GM21825 (cell line): ENCODE measurements around the gene QSOX2.

ENCODE experiments used
- ATAC-seq: cut with Tn5 transposase; IDR thresholded peaks from one replicate; pipeline ENCODE4 v1.9.1; 2021; ENCODE audit warnings: mild to moderate bottlenecking, moderate library complexity; ENCODE audit not compliant: unreplicated experiment

QSOX2 gene

DNA sequence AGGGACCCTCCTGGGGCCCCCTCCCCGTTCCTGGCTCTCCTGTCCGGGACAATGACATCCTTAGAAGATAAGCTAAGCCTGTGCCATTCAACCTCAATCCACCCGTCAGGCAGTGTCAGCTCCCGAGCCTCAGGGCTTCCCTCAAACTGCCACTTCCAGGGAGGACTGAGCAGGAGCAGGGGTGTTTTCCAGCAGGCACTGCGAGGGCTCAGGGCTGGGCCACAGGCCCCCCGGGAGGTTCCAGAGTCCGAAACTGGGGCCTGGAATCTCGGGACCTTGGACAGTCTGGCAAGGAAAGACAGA, 66.9 kb downstream of the QSOX2 start:
- no peak for ATAC-seq

DNA sequence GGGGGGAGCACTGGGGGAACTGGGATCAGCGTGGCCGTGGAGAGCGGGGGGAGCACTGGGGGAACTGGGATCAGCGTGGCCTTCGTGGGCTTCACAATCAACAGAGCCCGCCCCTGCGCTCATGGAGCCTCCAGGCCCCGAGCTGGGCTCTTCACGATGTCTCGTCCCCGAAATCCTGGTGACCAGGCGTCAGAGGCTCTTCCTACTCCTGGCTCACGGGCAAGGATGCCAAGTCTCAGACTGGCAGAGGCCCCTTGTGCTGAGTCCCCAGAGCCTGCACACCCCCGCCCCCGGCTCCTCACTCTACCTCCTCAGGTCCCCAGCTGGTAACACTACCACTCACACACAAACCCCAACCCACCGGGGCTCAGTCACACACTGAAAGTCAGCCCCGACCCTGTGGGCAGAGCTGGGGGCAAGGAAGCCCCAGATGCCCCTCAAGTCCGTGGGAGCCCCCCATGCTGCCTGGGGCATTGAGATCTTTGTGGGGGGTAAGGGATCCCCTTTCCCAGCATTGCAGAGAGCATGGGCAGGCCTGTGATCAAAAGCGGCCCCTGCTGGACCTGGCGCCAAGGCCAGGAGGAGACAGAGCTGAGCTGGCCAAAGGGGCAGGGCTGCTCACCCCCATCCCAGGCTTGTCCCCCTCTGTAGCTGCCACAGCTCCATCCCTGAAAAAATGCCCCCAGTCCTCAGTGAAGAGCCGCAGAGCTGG, 67.4 kb downstream of the QSOX2 start:
- no peak for ATAC-seq

DNA sequence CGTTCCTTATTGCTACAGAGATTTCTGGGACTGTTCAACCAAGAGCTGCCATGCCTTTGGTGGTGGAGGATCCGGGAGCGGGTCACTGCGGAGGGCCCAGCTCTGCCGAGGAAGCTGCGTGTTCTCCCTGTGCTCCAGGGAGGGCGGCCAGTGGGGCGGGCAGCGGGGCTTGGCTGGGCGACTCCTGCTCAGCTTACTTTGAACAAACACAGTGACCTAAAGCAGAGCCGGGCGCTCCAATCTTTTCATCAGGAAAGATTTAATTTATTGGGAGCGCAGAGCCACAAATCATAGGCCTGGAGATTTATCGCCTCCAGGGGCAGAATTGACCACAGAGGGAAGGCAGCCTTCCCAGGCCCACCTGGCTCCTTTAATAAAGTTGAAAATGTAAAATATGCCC, 68.4 kb downstream of the QSOX2 start:
- ATAC-seq = no peak

DNA sequence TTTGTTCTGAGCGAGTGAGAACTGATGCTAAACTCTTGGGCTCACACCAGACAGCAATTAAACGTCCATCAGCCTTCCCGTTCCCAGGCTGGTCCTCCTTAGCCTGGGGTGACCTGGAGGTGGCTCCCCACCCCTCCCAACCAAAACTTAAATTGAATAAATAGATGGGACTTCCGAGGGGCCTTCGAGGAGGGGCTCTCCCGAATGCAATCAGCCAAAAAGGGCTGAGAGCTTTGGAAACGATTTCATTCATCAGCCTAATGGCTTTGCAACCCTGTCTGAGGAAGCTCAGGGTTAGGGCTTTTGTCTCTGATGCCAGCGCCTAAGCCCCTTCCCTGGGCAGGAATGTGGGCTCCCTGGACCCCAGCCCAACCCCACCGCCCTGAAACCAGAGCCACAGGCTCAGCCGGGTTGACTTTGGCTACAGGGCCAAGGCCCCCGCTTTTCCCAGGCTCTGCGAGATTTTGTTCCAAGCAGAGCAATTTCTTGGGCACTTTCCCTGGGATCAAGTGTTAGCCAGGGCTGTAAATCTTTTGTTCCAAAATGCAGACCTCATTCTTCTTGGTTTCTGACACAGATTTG, 69.9 kb downstream of the QSOX2 start:
- ATAC-seq = no peak

DNA sequence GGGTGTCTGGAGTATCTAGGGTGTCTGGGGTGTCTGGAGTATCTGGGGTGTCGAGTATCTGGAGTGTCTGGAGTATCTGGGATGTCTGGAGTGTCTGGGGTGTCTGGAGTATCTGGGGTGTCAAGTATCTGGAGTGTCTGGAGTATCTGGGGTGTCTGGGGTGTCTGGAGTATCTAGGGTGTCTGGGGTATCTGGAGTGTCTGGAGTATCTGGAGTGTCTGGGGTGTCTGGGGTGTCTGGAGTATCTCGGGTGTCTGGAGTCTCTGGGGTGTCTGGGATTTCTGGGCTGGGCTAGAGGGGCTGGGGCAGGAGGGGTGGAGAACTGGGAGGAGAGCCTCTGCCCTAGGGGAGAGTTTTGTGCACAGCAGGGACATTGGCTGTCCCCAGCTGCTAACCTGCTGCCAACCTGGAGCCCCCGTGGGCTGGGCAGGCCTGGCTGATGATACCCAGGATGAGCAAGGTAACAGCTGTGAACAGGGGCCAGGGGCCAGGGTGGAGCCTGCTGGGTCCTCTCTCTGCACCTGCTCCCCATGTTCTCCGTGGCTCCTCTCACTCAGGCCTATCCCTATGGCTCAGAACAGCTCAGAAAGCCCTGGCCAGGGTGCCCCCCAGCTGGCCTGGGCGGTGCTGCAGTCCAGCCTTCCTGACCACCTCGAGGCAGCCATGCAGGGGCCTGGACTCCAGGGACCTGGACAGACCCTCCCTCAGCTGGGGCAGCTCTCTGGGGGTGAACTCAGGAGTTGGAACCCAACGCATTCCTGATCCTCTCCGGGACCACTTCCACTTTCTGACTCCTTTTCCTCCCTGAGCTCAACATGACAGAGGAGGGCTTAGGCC, 70.6 kb downstream of the QSOX2 start:
- no peak for ATAC-seq

DNA sequence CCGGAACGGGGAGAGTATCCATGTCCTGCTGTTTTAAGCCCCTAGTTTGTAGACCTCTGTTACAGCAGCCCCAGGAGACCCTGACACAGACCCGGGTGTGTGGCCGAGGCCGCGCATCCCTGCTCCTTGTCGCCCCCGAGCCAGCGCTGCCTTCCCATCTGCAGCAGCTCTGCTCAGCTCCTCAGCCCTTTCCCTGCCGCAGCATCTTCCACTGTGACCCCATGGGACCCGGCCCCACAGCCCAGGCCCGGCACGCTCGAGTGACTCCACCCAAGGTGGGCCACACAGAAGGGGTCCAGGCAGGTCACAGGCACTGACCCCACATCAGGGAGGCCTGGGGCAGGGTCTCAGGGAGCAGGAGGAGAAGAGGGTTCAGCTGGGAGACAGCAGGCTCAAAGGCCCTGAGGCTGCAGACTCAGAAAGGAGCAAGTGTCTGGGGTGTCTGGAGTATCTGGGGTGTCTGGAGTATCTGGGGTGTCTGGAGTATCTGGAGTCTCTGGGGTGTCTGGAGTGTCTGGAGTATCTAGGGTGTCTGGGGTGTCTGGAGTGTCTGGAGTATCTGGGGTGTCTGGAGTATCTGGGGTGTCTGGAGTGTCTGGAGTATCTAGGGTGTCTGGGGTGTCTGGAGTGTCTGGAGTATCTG, 71.8 kb downstream of the QSOX2 start:
- no peak for ATAC-seq

DNA sequence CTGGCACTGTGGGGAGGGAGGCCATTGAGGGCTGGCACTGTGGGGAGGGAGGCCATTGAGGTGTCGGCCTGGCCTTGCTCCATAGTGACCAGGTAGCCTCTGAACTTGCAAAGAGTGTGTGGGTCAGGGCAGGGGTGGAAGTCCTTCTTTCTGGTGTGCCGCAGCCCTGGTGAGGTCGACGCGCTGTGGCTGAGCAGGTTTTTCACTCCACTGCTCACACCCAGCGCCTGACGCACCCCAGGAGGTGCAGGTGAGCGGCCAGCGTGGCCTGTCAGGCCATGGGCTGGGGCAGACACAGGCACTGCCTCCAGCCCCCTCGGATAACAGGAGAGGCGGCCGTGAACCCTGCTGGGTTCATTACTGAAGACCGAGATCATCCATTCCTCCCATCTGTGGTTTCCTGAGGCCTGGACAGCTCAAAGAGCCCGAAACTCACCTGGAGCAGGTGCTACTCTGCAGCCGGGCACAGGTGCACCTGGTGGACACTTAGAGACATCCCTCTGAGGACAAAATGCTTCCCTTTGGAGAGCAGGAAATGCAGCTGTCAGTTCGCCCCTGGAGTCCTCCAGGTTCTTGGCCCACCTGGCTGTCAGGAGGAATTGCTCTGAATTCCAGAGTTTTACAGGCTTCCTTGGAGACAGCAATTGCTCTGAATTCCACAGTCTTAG, 73.1 kb downstream of the QSOX2 start:
- no peak for ATAC-seq

DNA sequence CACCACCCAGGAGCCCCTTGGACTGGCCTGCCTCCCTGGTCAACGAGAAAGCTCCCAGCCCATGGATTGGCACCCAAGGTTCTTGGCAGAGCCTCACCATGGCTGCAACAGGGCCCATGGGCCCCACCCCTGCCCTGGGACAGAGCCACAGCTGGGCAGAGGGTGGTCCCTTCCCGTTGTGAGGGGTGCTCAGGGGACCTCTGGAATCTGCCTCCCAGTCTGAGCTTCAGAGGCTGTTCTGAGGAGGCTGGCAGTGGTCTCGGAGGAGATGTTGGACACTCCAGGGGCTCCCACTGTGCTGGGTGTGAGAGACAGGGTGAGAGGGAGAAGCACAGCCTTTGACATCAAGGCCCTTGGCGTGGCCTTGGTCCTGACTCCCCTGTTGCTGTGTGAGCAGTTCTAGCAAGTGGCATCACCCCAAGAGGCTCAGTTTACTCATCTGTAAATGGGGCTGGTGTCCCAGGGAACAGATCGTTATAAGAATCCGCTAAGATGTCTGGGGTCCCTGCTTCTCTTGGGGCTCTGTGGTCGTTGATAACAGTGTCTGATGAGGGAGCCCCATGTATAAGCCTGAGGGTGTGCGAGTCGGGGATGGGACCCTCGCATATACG, 73.7 kb downstream of the QSOX2 start:
- ATAC-seq = no peak

DNA sequence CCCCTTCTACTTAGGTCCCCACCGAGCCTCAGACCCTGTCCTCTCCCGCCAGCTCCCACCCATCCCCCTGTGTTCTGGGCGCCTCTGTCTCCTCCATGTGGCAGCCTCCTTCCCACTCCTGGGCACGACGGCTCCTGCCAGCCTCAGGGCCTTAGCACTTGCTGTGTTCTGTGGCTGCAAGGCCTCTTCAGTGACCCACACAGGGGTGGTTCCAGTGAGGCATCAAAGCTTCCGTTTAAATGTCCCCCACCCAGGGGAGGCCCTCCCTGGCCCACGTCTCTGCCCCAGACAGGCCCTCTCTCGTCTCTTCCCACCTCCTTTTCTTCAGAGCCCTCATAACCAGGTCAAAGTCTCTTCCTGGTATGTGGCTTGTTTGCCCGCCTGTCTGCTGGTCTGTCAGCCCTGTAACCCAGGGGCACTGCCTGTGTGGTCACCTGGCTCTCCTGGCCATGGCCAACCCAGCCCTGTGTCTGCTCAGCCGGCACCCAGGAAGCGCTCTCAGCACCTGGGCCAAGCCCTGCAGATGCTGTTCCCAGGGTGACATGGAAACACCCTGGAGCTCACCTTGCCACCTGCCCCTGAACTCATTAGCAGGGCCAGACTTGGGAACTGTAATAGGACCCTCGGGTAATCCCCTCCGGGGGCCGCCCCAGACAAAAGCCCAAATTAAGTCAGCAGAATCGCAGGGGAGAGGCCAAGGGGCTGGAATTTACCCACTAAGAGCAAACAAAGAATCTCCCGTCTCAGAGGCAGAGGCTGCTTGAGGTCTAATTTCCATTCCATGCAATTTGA, 74.4 kb downstream of the QSOX2 start:
- ATAC-seq = no peak

DNA sequence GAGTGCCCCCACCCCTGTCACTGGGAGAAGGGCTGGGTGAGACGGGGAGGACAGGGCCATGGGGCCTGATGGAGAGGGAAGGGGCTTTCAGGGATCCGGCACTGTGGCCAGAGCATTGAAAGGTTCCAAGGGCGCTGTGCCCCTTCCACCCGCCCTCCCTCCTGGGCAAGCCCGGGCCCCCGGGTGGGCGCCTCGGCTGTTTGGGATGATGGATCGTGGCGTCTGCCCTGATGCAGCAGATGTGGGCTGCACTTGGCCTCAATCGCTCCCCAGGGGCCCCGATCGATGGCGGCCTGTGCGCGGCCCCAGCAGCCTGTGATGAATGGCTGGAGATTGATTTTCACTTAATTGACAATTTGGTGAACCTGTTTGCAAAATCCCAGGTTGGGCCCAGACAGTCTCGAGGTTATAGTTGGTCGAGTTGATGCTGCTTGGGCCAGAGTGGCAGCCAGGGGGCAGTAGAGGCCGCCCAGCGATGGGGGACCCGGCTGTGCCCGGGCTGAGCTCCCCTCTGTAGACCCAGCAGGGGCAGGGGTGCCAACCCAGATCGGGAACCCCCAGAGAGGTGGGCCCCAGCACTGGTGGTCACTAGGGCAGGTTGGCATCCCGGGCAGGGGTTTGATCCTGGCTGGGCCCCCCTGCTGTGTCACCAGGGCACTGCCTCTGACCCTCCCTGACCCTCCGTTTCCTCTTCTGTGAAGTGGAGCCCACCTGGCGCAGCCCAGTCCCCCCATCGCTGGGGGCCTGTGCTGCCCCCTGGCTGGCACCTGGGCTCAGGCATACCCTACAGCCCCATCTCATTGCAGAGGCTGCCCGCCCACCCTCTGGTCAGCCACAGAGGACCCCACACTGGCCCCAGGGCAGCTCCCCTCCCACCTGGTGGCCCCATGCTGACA, 75.4 kb downstream of the QSOX2 start:
- ATAC-seq = no peak

DNA sequence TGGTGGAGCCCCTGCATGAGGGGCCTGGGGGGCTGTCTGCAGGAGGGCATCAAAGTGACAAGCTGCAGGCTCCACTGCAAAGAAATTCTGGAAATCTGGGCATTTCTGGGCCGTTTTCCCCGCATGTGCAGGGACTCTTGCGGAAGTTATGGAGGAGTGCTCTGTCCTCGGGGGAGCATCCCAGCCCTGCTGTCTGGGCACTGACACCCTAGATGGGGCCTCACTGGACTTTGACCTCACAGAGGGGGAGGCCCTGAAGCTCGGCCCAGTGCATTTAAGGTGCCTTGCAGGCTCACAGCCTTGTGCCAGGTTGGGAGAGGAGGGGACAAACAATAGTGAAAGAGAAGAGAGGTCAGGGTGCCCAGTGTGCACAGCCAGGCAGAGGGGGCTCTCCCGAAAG, 76.1 kb downstream of the QSOX2 start:
- ATAC-seq = no peak

DNA sequence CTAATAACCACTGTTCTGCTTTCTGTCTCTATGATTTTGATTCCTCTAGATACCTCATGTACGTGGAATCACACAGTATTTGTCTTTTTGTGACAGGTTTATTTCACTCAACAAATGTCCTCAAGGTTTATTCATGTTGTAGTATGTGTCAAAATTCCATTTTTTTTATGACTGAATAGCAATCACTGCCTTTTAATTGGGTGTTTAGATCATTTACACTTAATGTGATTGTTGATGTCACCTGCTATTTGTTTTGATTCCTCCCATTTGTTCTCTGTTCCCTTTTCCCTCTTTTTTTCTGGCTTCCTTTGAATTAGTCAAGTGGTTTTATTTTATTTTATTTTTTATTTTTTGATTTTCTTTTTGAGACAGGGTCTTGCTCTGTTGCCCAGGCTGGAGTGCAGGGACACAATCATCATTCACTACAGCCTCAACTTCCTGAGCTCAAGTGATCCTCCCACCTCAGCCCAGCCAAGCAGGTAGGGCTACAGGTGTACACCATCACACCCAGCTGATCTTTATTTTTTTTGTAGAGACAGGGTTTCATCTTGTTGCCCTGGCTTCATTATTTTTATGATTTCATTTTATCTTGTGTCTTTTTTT, 82.3 kb downstream of the QSOX2 start:
- no peak for ATAC-seq

DNA sequence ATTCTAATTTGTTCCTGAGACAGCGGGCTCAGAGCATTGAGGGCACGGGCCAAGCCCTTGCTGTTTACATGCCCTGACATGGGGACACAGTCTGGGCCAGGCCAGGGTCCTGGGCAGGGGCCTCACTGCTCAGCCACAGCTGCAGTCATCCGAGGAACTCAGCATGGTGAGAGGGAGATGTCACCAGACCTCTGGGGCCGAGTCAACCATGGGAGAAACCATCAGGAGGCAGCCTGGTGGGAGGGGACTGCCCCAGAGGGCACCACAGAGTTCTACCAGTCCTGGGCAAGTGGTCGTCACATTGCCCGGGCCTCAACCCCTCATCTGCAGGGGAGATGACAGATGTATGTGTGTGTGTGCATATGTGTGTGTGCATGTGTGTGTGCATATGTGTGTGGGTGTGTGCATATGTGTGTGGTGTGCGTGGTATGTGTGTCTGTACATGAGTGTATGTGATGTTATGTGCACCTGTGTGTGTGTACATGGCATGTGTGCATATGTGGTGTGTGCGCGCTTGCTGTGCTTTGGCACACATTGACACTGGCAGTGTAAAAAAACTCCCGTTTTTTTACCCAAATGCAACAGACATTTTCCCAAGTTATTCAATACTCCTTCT, 84.5 kb downstream of the QSOX2 start:
- ATAC-seq = no peak

DNA sequence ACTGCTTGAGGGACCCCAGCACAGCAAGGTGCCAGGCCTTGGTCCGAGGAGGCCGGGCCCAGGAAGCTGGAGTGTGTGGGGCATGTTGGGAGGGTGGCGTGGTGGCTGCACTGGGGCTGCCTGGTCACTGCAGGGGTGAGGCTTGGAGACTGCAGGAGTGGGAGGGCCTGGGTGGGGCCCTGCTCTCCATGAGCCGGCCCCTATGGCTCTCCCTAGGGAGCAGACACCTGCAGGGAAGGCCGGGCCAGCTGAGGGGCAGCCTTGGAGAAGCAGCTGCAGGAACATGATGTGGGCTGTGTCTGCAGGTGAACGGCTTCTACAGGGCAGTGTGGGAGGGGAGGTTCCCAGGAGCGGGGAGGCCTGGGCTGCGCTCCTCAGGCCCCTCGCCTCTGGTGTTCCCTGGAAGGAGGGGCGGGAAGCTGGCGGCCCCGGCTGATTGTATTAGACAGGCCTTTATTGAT, 85.2 kb downstream of the QSOX2 start:
- no peak for ATAC-seq

DNA sequence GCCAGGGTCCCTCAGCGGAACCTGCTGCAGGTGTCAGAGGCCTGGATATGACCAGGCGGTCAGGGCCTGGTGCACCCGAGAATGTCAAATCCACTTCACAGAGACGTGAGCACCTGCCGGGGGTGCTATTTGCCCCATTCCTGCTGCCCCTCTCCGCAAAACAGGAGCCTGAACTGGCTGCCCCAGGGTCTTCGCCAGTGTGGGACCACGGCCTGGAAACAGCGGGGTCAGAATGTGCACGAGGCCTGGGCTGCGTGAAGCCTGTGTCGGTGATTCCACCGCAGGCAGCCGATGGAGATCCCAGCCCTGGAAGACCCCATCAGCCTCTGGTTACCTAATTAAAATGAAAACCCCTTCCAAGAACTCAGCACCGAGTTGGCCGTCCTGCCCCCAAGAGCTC, 85.8 kb downstream of the QSOX2 start:
- ATAC-seq = no peak

DNA sequence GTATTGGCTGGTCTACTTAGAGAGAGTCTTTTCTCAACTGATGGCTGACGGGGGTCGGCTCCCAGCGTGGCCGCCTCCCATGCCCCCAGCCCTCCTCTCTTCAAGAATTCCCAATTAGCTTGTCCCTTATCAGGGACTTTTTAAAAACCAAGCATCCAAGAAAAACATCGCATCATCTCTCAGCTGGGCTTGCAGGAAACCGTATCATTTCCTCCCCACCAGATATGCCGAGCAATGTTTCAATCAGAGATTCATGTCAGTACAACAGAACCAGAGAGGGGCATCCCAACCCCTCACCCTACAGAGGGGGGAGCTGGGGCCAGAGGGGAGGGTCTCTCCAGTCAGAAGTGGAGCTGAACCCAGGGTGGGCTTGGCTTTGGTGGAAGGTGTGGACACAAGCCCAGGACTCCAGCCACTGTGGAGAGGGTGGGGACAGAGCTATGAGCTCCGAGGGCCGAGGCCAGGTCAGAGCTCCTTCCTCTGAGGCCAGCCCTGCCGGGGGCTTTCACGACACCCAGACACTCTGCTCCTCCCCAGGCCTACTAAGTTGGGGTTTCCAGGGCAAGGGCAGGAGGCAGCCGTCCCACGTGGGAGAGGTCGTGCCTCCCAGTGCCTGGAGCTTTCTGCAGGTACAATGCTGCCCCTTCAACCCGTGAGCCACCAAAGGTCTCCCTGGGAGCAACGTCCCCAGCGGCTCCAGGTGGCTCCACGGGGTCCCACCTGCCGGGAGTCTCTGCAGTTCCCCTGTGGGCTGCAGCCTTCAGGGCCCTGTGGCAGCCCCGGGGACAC, 87.9 kb downstream of the QSOX2 start:
- no peak for ATAC-seq
